GM23248 (cell line): Measurements from ENCODE around the gene CCDC117.

Source experiments
- EZH2 ChIP-seq: fragments of 200-600 bp; sonication (generic); IDR thresholded peaks from 2 replicates; pipeline ENCODE4 v1.6.1; 2018; ENCODE audit warnings: antibody characterized with exemption, mild to moderate bottlenecking; ENCODE audit not compliant: insufficient read depth, poor library complexity, severe bottlenecking
- EZH2phosphoT487 ChIP-seq: fragments of 200-600 bp; sonication (generic); IDR thresholded peaks from 2 replicates; pipeline ENCODE4 v1.6.1; 2018; ENCODE audit warnings: antibody characterized with exemption, moderate library complexity, mild to moderate bottlenecking, low read depth; ENCODE audit not compliant: insufficient read depth

- TF ChIP-seq EZH2phosphoT487 (no peak), EZH2 (no peak)
Observed at GRCh38 chr22:28788601-28789000, 16.1 kb downstream of the CCDC117 start.
